ENCODE measurements around the gene GMPR.
A peak's percentile ranks its signal among the peaks of the same experiment; 100 is the strongest.
"Not testable (repeated sequence)": the region's sequence is repeated elsewhere in the genome, so short reads cannot be mapped to it uniquely, and the experiment has no call there.

Gene GMPR
- total RNA-seq: 0.46 to 2.1 reads per million in 2 donors

GRCh38 chr6:16238057-16238962 lies at the start of gene GMPR:
Gene GMPR (plus strand): TSS chr6:16238587. CDS start chr6:16238694, 107 bp downstream.
- DNase-seq: peak; percentile 67

GRCh38 chr6:16190214-16190613 lies 48.2 kb upstream of the GMPR start:
- DNase-seq: no peak

- DNase-seq: no peak
Measured at GRCh38 chr6:16196260-16196983, 42.0 kb upstream of the GMPR start.

GRCh38 chr6:16196984-16197546 lies 41.3 kb upstream of the GMPR start:
- DNase-seq: no peak

- DNase-seq: no peak
Measured at GRCh38 chr6:16198061-16198705, 40.2 kb upstream of the GMPR start.

GRCh38 chr6:16199804-16200203 lies 38.6 kb upstream of the GMPR start:
- DNase-seq: no peak

GRCh38 chr6:16200321-16200883 lies 38.0 kb upstream of the GMPR start:
- DNase-seq: no peak

GRCh38 chr6:16201706-16202105 lies 36.7 kb upstream of the GMPR start:
- DNase-seq: no peak

GRCh38 chr6:16204653-16205376 lies 33.6 kb upstream of the GMPR start:
- no peak for DNase-seq

- no peak for DNase-seq
Measured at GRCh38 chr6:16205377-16206144, 32.8 kb upstream of the GMPR start.

- DNase-seq: no peak
Measured at GRCh38 chr6:16206595-16207037, 31.8 kb upstream of the GMPR start.

GRCh38 chr6:16208989-16209388 lies 29.4 kb upstream of the GMPR start:
- no peak for DNase-seq

GRCh38 chr6:16209539-16209938 lies 28.8 kb upstream of the GMPR start:
- no peak for DNase-seq

GRCh38 chr6:16212276-16212675 lies 26.1 kb upstream of the GMPR start:
- no peak for DNase-seq

- DNase-seq: no peak
Measured at GRCh38 chr6:16216501-16217155, 21.8 kb upstream of the GMPR start.

- no peak for DNase-seq
Measured at GRCh38 chr6:16217156-16217721, 21.1 kb upstream of the GMPR start.

GRCh38 chr6:16222826-16223225 lies 15.6 kb upstream of the GMPR start:
- no peak for DNase-seq

- no peak for DNase-seq
Measured at GRCh38 chr6:16223362-16223761, 15.0 kb upstream of the GMPR start.

- no peak for DNase-seq
Measured at GRCh38 chr6:16224409-16224808, 14.0 kb upstream of the GMPR start.

- DNase-seq: not testable (repeated sequence)
Measured at GRCh38 chr6:16225062-16225731, 13.2 kb upstream of the GMPR start.

All from activated gamma-delta T cell (primary cell).